Tibial nerve (tissue), 4 donors: Measurements from ENCODE around the gene TEAD4.

Experiments
- EP300 ChIP-seq, 2 donors: sonication (generic); formaldehyde crosslinking; IDR thresholded peaks; one replicate each; pipeline ENCODE4 v1.6.1; 2017; ENCODE audit warnings: antibody characterized with exemption in 2 of 2, mild to moderate bottlenecking in 1 of 2
- POLR2A ChIP-seq, 2 donors: fragments of 450-650 bp; IDR thresholded peaks; one replicate each; pipeline ENCODE4 v1.6.1; 2017; ENCODE audit warnings: antibody characterized with exemption in 2 of 2, mild to moderate bottlenecking in 2 of 2, moderate library complexity in 2 of 2
- TF ChIP-seq, protein P1 (sequence below), 5 experiments: fragments of 200-600 bp in 3 of 5; fragments of 450-650 bp in 2 of 5; sonication (generic) in 3 of 5; IDR thresholded peaks; one replicate each; pipeline ENCODE4 v1.5.1; 2016 to 2019; ENCODE audit warnings: antibody characterized with exemption in 5 of 5, mild to moderate bottlenecking in 3 of 5, moderate library complexity in 2 of 5

DNA sequence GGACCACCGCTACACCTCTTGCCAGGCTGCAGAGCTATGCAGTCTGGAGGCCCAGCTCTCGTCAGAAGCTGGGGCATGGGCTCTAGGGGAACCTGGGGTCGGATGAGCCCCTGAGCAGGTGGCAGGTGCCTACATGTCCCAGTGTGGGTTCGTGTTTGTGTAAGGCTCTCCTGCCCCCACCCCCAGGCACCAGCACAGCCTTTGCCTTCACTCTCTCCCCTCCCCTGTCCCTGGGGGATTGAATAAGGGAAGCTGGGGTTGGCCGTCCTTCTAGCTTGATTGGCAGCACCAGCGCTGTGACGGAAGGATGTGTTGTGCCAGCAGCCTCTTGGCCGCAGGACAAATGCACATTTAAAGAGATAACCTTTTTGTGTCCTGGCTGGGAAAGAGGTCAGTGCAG, 83.2 kb downstream of the TEAD4 start:
- TF ChIP-seq POLR2A (IDR thresholded peaks at IDR 0.05) (no peak), EP300 (IDR thresholded peaks at IDR 0.05) (no peak)
- TF ChIP-seq, protein P1, sequence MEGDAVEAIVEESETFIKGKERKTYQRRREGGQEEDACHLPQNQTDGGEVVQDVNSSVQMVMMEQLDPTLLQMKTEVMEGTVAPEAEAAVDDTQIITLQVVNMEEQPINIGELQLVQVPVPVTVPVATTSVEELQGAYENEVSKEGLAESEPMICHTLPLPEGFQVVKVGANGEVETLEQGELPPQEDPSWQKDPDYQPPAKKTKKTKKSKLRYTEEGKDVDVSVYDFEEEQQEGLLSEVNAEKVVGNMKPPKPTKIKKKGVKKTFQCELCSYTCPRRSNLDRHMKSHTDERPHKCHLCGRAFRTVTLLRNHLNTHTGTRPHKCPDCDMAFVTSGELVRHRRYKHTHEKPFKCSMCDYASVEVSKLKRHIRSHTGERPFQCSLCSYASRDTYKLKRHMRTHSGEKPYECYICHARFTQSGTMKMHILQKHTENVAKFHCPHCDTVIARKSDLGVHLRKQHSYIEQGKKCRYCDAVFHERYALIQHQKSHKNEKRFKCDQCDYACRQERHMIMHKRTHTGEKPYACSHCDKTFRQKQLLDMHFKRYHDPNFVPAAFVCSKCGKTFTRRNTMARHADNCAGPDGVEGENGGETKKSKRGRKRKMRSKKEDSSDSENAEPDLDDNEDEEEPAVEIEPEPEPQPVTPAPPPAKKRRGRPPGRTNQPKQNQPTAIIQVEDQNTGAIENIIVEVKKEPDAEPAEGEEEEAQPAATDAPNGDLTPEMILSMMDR (IDR thresholded peaks at IDR 0.05): no peak
